Measurements from ENCODE around the gene ADGB.
A peak's percentile ranks its signal among the peaks of the same experiment; 100 is the strongest.

The ADGB gene

DNA sequence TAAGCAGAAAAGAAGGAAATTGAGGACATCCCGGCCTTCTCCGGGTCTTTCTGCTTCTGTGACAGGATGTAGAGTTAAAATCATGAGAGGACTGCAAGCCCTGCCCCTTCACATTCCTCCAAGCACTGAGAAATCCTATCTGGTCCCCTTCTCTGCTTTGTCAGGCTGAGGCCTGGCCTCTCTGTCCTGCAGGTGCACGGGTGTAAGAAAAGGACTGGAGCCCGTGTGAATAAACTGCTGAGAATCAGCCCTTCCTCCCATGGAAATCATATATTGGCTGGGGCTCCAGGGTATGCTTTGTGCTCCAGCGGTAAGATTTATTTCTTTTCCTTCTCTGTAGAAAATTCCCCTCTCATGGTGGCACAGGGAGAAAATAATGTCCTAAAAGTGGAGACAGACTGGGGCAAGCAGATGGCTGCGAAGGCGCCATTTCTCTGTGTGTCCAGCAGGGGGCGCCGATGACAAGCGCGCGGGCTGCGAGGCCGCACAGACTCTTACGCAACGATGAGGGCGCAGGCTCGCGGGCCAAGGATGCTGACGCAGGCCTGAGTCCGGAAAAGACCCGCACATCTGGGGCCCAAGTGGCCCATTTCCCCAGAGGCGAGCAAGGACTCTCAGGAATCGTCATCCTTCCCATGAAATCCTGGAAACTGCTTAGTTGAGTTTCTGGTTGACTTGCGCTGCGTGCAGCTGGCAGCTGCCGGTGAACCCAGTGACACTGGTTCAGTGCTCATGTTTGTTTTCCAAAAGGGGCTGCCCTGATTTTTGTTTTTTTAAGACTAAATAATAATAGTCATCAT lies 258.6 kb downstream of the ADGB start:
- H2AFZ ChIP-seq (ENCODE audit: low read depth, low read length, severe bottlenecking) = peak overlapping the region; percentile 79
- peak overlapping the region; percentile 49 for H3K4me2 ChIP-seq (ENCODE audit: low read depth, low read length, poor library complexity, severe bottlenecking)
- H4K20me1 ChIP-seq (ENCODE audit: low read depth, low read length) = no peaks in the 10 kb centered on the region
- H3K36me3 ChIP-seq (ENCODE audit: low read length) = no peaks in the 10 kb centered on the region
- H3K9me3 ChIP-seq (ENCODE audit: insufficient read depth, low read length) = no peaks in the 10 kb centered on the region
- H3K79me2 ChIP-seq (ENCODE audit: insufficient read depth, low read length) = no peaks in the 10 kb centered on the region
- H3F3A ChIP-seq (ENCODE audit: insufficient read depth) = no peaks in the 10 kb centered on the region
- no peak overlapping the region for H3K27ac ChIP-seq (ENCODE audit: low read depth, low read length)
- H3K9ac ChIP-seq (ENCODE audit: low read length) = peak overlapping the region; percentile 25
- peak overlapping the region; percentile 7 for H3K4me3 ChIP-seq (ENCODE audit: insufficient read depth, low read length, poor library complexity, severe bottlenecking)
- TF ChIP-seq EZH2phosphoT487 (conservative IDR thresholded peaks at IDR 0.05; ENCODE audit: low read length) = no peak
- TF ChIP-seq, protein P1, sequence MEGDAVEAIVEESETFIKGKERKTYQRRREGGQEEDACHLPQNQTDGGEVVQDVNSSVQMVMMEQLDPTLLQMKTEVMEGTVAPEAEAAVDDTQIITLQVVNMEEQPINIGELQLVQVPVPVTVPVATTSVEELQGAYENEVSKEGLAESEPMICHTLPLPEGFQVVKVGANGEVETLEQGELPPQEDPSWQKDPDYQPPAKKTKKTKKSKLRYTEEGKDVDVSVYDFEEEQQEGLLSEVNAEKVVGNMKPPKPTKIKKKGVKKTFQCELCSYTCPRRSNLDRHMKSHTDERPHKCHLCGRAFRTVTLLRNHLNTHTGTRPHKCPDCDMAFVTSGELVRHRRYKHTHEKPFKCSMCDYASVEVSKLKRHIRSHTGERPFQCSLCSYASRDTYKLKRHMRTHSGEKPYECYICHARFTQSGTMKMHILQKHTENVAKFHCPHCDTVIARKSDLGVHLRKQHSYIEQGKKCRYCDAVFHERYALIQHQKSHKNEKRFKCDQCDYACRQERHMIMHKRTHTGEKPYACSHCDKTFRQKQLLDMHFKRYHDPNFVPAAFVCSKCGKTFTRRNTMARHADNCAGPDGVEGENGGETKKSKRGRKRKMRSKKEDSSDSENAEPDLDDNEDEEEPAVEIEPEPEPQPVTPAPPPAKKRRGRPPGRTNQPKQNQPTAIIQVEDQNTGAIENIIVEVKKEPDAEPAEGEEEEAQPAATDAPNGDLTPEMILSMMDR (IDR thresholded peaks at IDR 0.05; ENCODE audit: insufficient read depth, low read length, poor library complexity, severe bottlenecking) = peak; percentile 94
- H3K9me2 ChIP-seq (replicated peaks; ENCODE audit: insufficient read depth, low read length) = no peaks in the 10 kb centered on the region
- H3K27me3 ChIP-seq (ENCODE audit: low read length) = no peaks in the 10 kb centered on the region

DNA sequence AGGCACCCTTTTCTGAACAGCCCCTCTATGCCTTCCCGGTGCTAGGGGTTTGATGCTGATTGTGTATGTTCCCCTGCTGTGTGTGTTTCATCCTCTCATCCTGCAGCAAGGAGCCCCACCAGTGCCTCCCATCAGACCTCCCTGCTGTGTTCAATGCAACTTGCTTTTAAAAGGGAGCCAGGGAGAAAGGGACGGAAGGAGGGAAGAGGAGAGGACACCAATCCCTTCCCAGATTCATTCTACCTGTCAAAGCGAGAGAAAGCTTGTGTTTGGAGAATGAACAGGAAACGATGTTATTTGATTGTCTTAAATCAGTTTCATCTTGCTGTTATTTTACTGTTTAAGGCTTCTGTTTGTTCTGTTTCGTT lies 259.2 kb downstream of the ADGB start:
- H3K9me2 ChIP-seq (replicated peaks; ENCODE audit: insufficient read depth, low read length) = no peaks in the 10 kb centered on the region
- H3K9me3 ChIP-seq (ENCODE audit: insufficient read depth, low read length) = no peaks in the 10 kb centered on the region
- H2AFZ ChIP-seq (ENCODE audit: low read depth, low read length, severe bottlenecking) = peak overlapping the region; percentile 79
- H4K20me1 ChIP-seq (ENCODE audit: low read depth, low read length) = no peaks in the 10 kb centered on the region
- H3K27me3 ChIP-seq (ENCODE audit: low read length) = no peaks in the 10 kb centered on the region
- TF ChIP-seq, protein P1 (IDR thresholded peaks at IDR 0.05; ENCODE audit: insufficient read depth, low read length, poor library complexity, severe bottlenecking) = no peak
- TF ChIP-seq EZH2phosphoT487 (conservative IDR thresholded peaks at IDR 0.05; ENCODE audit: low read length) = no peak
- H3K9ac ChIP-seq (ENCODE audit: low read length) = peak overlapping the region; percentile 25
- H3K4me2 ChIP-seq (ENCODE audit: low read depth, low read length, poor library complexity, severe bottlenecking) = peak overlapping the region; percentile 49
- no peaks in the 10 kb centered on the region for H3K36me3 ChIP-seq (ENCODE audit: low read length)
- no peaks in the 10 kb centered on the region for H3F3A ChIP-seq (ENCODE audit: insufficient read depth)
- no peaks in the 10 kb centered on the region for H3K79me2 ChIP-seq (ENCODE audit: insufficient read depth, low read length)
- H3K27ac ChIP-seq (ENCODE audit: low read depth, low read length) = no peak overlapping the region
- H3K4me3 ChIP-seq (ENCODE audit: insufficient read depth, low read length, poor library complexity, severe bottlenecking) = peak overlapping the region; percentile 7

DNA sequence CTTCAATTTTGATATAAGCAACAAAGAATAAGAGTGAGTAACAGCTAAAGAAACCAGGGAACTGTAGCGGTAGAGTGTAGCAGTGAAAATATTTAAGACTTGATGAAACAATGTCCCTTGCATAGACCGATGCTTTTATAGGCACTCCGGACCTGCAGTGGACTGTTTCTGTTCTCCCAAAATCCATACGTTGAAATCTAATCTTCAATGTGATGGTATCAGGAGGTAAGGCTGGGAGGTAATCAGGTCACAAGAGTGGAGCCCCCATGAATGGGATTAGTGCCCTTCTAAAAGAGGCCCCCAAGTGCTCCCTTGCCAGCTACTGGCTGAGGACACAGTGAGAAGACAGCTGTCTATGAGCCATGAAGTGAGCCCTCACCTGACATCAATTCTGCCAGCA lies 260.4 kb downstream of the ADGB start:
- Histone ChIP-seq H3K36me3 (ENCODE audit: low read length) (no peaks in the 10 kb centered on the region), H3K4me3 (ENCODE audit: insufficient read depth, low read length, poor library complexity, severe bottlenecking) (no peak overlapping the region), H3K4me2 (ENCODE audit: low read depth, low read length, poor library complexity, severe bottlenecking) (no peak overlapping the region), H3K9me2 (replicated peaks; ENCODE audit: insufficient read depth, low read length) (no peaks in the 10 kb centered on the region), H3K9ac (ENCODE audit: low read length) (no peak overlapping the region), H3K9me3 (ENCODE audit: insufficient read depth, low read length) (no peaks in the 10 kb centered on the region), H3K27ac (ENCODE audit: low read depth, low read length) (no peak overlapping the region), H3K27me3 (ENCODE audit: low read length) (no peaks in the 10 kb centered on the region), H4K20me1 (ENCODE audit: low read depth, low read length) (no peaks in the 10 kb centered on the region), H3F3A (ENCODE audit: insufficient read depth) (no peaks in the 10 kb centered on the region), H3K79me2 (ENCODE audit: insufficient read depth, low read length) (no peaks in the 10 kb centered on the region), H2AFZ (ENCODE audit: low read depth, low read length, severe bottlenecking) (no peak overlapping the region)
- no peak for TF ChIP-seq EZH2phosphoT487 (conservative IDR thresholded peaks at IDR 0.05; ENCODE audit: low read length)
- TF ChIP-seq, protein P1 (IDR thresholded peaks at IDR 0.05; ENCODE audit: insufficient read depth, low read length, poor library complexity, severe bottlenecking) = no peak
